DOHH2 (cell line): ENCODE results near the gene SLC9A9.

ENCODE experiments used
- H3F3A ChIP-seq: fragments of 200-600 bp; sonication (generic), shearing (Covaris generic); 2 replicates; pipeline ENCODE4 v1.6.0; 2016; ENCODE audit warnings: antibody characterized with exemption, mild to moderate bottlenecking; ENCODE audit not compliant: control insufficient read depth, insufficient read depth
- H3K27ac ChIP-seq: fragments of 200-600 bp; sonication (generic); 2 replicates; pipeline ENCODE4 v1.5.1; 2014; ENCODE audit warnings: low read depth, mild to moderate bottlenecking, low read length, moderate library complexity
- H3K27me3 ChIP-seq: fragments of 200-600 bp; sonication (generic); 2 replicates; pipeline ENCODE4 v1.6.1; 2014; ENCODE audit warnings: mild to moderate bottlenecking, low read length, mixed read lengths; ENCODE audit not compliant: control insufficient read depth
- H3K36me3 ChIP-seq: fragments of 200-600 bp; sonication (generic); 2 replicates; pipeline ENCODE4 v1.6.1; 2014; ENCODE audit warnings: mild to moderate bottlenecking, low read length, moderate library complexity, mixed read lengths; ENCODE audit not compliant: control insufficient read depth
- H3K4me1 ChIP-seq: fragments of 200-600 bp; sonication (generic); 2 replicates; pipeline ENCODE4 v1.6.1; 2014; ENCODE audit warnings: mild to moderate bottlenecking, low read length, mixed read lengths; ENCODE audit not compliant: control insufficient read depth
- H3K4me2 ChIP-seq: fragments of 200-600 bp; sonication (generic); 2 replicates; pipeline ENCODE4 v1.6.0; 2014; ENCODE audit warnings: mild to moderate bottlenecking, low read length, moderate library complexity
- H3K4me3 ChIP-seq: fragments of 200-600 bp; sonication (generic); 2 replicates; pipeline ENCODE4 v1.5.1; 2014; ENCODE audit warnings: mild to moderate bottlenecking, low read length, mixed read lengths
- H3K79me2 ChIP-seq: fragments of 200-600 bp; sonication (generic); 2 replicates; pipeline ENCODE4 v1.6.1; 2014; ENCODE audit warnings: mild to moderate bottlenecking, low read length, mixed read lengths; ENCODE audit not compliant: control insufficient read depth
- H3K9me2 ChIP-seq: fragments of 200-600 bp; sonication (generic); replicated peaks from 2 replicates; pipeline ENCODE4 v1.6.1; 2014; ENCODE audit warnings: mild to moderate bottlenecking, low read length, mixed read lengths; ENCODE audit not compliant: control insufficient read depth
- H3K9me3 ChIP-seq: fragments of 200-600 bp; sonication (generic); 2 replicates; pipeline ENCODE4 v1.6.1; 2014; ENCODE audit warnings: antibody characterized with exemption, low read length, mixed read lengths; ENCODE audit not compliant: control insufficient read depth, insufficient read depth
- H4K20me1 ChIP-seq: fragments of 200-600 bp; sonication (generic); 2 replicates; pipeline ENCODE4 v1.6.0; 2014; ENCODE audit warnings: low read depth, mild to moderate bottlenecking, antibody characterized with exemption, low read length, moderate library complexity; ENCODE audit not compliant: control insufficient read depth, insufficient read depth
- EZH2phosphoT487 ChIP-seq: fragments of 200-600 bp; sonication (generic); IDR thresholded peaks from 2 replicates; pipeline ENCODE4 v1.6.1; 2017; ENCODE audit warnings: borderline replicate concordance, mild to moderate bottlenecking, antibody characterized with exemption, low read length, moderate library complexity, mixed read lengths
- TF ChIP-seq, protein P1 (sequence below): fragments of 200-600 bp; sonication (generic); IDR thresholded peaks from one replicate; pipeline ENCODE4 v1.5.1; 2014; ENCODE audit warnings: antibody characterized with exemption, mild to moderate bottlenecking, low read depth, low read length; ENCODE audit not compliant: poor library complexity, severe bottlenecking

SLC9A9 gene

DNA sequence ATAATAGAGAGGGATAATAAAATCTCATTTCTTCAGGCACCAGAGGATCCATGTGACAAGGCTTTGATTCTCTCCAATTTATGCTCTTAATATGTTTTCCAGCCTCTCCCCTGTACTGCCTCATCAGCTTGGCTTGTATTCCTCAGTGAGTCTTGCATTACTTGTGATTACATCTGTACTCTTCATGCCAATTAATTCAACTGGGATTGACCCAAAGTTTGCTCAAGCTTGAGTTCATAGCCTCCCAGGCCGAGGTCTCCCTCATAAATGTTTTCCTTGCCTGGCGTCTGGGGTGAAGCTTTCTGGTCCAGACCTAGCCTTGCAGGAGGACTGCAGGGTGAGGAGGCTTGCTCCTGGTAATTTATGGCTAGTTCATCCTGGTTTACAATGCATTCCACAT lies 581.8 kb downstream of the SLC9A9 start:
- H3K4me2 ChIP-seq: no peak overlapping the region
- TF ChIP-seq EZH2phosphoT487: no peak
- TF ChIP-seq, protein P1, sequence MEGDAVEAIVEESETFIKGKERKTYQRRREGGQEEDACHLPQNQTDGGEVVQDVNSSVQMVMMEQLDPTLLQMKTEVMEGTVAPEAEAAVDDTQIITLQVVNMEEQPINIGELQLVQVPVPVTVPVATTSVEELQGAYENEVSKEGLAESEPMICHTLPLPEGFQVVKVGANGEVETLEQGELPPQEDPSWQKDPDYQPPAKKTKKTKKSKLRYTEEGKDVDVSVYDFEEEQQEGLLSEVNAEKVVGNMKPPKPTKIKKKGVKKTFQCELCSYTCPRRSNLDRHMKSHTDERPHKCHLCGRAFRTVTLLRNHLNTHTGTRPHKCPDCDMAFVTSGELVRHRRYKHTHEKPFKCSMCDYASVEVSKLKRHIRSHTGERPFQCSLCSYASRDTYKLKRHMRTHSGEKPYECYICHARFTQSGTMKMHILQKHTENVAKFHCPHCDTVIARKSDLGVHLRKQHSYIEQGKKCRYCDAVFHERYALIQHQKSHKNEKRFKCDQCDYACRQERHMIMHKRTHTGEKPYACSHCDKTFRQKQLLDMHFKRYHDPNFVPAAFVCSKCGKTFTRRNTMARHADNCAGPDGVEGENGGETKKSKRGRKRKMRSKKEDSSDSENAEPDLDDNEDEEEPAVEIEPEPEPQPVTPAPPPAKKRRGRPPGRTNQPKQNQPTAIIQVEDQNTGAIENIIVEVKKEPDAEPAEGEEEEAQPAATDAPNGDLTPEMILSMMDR: no peak

DNA sequence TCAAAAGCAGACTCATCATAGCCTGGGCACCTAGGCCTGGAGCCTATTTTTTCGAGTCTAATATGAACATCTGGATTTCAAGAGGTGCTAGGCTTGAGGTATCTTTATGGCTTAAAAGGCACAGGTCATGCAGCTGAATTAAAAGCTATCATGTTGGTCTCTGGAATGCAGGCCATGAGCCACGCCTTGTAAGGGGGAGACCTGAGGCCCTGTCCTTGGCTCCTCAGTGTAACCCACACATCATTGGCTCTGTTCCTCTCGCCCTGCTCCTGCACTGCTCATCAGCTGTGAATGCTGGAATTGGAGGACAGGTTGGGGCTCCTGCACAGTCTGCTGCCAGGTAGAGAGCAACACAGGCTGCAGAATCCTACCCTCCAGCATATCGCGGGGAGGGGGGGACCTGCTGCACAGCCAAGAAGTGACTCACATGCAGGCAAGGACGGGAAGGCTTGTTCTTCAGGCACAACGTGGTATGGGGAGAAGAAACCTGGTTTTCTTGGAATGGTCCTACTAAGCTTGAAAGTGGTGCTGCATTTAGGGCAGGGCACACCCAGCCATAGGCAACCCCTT lies 582.7 kb downstream of the SLC9A9 start:
- H3K79me2 ChIP-seq: no peaks in the 10 kb centered on the region

More for the DNA sequence above, 581.8 kb downstream of the SLC9A9 start:
- Histone ChIP-seq H3K4me3 (no peak overlapping the region), H3F3A (no peaks in the 10 kb centered on the region), H3K4me1 (peaks cover 10% of the 10 kb centered on the region), H3K27ac (no peak overlapping the region), H4K20me1 (no peaks in the 10 kb centered on the region), H3K36me3 (no peaks in the 10 kb centered on the region), H3K79me2 (no peaks in the 10 kb centered on the region), H3K27me3 (no peaks in the 10 kb centered on the region), H3K9me2 (no peaks in the 10 kb centered on the region), H3K9me3 (no peaks in the 10 kb centered on the region)

DNA sequence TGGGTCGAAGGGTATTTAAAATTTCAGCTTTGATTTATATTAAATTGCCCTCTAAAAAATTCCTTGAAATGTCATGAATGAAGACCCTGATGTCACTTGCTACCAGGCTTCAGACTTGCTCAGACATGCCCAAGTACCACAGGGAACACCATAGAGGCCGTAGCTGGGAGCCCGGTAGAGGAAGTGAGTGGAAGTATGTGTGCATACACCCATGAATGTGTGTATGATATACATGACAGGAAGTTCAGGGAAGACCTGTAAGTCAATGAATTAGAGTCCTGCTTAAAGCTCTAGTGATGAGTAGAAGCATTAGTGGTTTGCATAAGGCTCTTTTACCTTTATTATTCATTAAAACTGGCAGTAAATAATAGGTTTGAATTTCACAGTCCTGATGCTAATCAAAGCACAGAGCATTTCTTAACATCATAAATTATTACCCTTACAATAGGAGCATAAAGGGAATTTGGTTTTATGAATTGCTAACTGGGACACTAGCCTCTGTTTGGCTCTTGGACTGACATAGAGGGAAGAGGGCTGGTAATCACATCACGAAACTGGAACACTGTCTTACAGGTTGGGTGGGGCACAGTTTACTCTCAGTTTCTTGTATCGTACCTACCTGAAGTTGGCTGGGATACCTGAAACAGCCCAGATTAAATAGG lies 584.3 kb downstream of the SLC9A9 start:
- no peaks in the 10 kb centered on the region for H4K20me1 ChIP-seq
- no peaks in the 10 kb centered on the region for H3K36me3 ChIP-seq
- H3F3A ChIP-seq: no peaks in the 10 kb centered on the region
- no peaks in the 10 kb centered on the region for H3K79me2 ChIP-seq
- H3K27ac ChIP-seq: no peak overlapping the region
- H3K9me2 ChIP-seq: no peaks in the 10 kb centered on the region
- H3K27me3 ChIP-seq: no peaks in the 10 kb centered on the region
- no peak overlapping the region for H3K4me3 ChIP-seq
- no peaks in the 10 kb centered on the region for H3K9me3 ChIP-seq
- TF ChIP-seq, protein P1: no peak
- TF ChIP-seq EZH2phosphoT487: no peak
- H3K4me1 ChIP-seq: peaks cover 10% of the 10 kb centered on the region
- H3K4me2 ChIP-seq: no peak overlapping the region

More for the DNA sequence above, 582.7 kb downstream of the SLC9A9 start:
- Histone ChIP-seq H3K4me3 (no peak overlapping the region), H3F3A (no peaks in the 10 kb centered on the region), H3K4me1 (peaks cover 10% of the 10 kb centered on the region), H3K27me3 (no peaks in the 10 kb centered on the region), H3K9me3 (no peaks in the 10 kb centered on the region), H3K27ac (no peak overlapping the region), H3K4me2 (no peak overlapping the region), H3K9me2 (no peaks in the 10 kb centered on the region), H3K36me3 (no peaks in the 10 kb centered on the region), H4K20me1 (no peaks in the 10 kb centered on the region)
- TF ChIP-seq, protein P1: no peak
- TF ChIP-seq EZH2phosphoT487: no peak
